Large intestine (tissue), 3 donors: Measurements from ENCODE around the gene CADM1. TPM values are rescaled to one million over a fixed set of nuclear protein-coding genes. Genes with fewer than 3 reads are reported as not detected.

Experiments used
- DNase-seq, 2 donors: peaks; one replicate each; pipeline versions ENCODE4 v3.0.0 to v3.0.0-alpha.2; 2013
- H3K27ac ChIP-seq: one replicate; pipeline ENCODE4 v1.5.1; 2013; ENCODE audit warnings: low read length
- H3K27me3 ChIP-seq: 2 replicates; pipeline ENCODE4 v1.6.1; 2013; ENCODE audit warnings: low read length; ENCODE audit not compliant: control insufficient read depth, insufficient read depth
- H3K36me3 ChIP-seq: 2 replicates; pipeline ENCODE4 v1.6.1; 2013; ENCODE audit warnings: low read length; ENCODE audit not compliant: control insufficient read depth, insufficient read depth
- H3K4me1 ChIP-seq: one replicate; pipeline ENCODE4 v1.6.1; 2013; ENCODE audit warnings: low read length; ENCODE audit not compliant: control insufficient read depth, insufficient read depth
- H3K4me3 ChIP-seq: one replicate; pipeline ENCODE4 v1.5.1; 2013; ENCODE audit warnings: low read length
- H3K9me3 ChIP-seq: one replicate; pipeline ENCODE4 v1.6.1; 2013; ENCODE audit warnings: mild to moderate bottlenecking, low read depth, low read length, moderate library complexity; ENCODE audit not compliant: control insufficient read depth
- WGBS: methylation state at CpG from one replicate; pipeline ENCODE4 v1.1.5; 2013; ENCODE audit warnings: low lambda C conversion rate; ENCODE audit not compliant: insufficient coverage; 5-methylcytosine and 5-hydroxymethylcytosine counted together
- polyA plus RNA-seq: library from polyadenylated mRNA; unstranded; fragments of 120-200 nt; gene quantifications from one replicate; pipeline ENCODE4 v1.2.1, GENCODE V29; 2013

Gene CADM1
- polyA plus RNA-seq, 1 donor = 32.7 TPM

DNA sequence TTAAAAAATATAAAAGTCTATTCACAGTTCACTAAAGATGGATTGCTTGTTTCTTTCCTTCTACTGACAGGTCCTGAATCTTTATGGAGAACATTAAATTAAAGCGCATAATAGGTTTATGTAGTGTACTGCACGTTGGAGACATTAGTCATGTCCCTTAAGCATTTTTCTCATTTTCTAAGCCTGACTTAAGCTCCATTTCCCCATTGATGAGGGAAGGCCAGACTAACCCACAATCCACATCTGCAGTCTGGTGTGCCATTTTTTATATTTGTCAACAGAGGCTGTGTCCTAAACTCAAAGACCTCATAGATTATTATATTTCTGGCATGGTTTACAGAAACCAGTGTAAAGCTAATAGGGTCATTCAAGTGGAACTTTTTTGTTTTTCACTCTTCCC lies 39.9 kb downstream of the CADM1 start:
- H3K4me1 ChIP-seq = no peaks in the 10 kb centered on the region
- no peak overlapping the region for H3K27ac ChIP-seq
- no CpG with 5 or more reads among the region's 2 CpGs for WGBS
- no peaks in the 10 kb centered on the region for H3K9me3 ChIP-seq
- H3K36me3 ChIP-seq = no peaks in the 10 kb centered on the region
- no peak overlapping the region for H3K4me3 ChIP-seq
- no peaks in the 10 kb centered on the region for H3K27me3 ChIP-seq
- DNase-seq = no peak

DNA sequence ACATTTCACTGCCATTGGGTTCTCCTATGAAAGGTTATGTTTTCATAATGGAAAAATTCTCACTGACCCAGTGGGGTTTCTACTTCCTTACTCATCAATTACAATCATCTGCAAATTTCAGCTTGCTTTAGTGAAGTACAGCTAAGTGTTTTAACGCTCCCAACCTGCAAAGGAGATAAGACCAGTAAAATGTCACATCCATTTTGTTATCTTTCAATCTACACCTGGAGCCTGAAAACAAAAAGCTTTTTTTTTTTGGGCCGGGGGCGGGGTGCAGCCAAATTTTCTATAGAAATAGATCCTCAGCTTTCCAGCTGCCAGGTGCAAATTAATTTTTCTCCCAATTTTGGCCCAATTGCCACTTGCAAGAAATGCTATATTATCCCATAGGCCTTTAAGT lies 40.6 kb downstream of the CADM1 start:
- DNase-seq = no peak

DNA sequence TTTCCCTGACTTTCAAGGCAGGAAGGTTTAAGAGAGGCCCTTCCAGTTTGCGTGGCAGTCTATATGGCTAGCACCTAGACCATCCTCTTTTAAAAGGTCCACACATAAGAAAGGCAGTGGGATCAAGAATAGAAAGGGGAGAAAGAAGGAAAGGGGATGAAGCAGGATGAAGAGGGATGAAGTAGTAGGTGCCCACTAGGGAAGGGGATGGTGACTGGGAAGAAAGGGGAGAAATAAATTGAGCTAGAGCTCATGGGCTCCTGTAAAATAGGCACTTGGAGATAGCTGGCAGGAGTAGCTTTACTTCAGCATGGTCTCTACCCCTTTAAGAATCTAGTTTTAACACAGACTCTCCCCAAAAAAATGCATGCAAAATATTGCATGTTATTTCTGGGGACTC lies 41.5 kb downstream of the CADM1 start:
- no peak for DNase-seq
- Histone ChIP-seq H3K36me3 (no peaks in the 10 kb centered on the region), H3K27ac (no peak overlapping the region), H3K4me1 (no peaks in the 10 kb centered on the region), H3K4me3 (no peak overlapping the region), H3K9me3 (no peaks in the 10 kb centered on the region), H3K27me3 (no peaks in the 10 kb centered on the region)
- no CpG with 5 or more reads among the region's 1 CpG for WGBS

More for the DNA sequence above, 40.6 kb downstream of the CADM1 start:
- no peak overlapping the region for H3K4me3 ChIP-seq
- no peak overlapping the region for H3K27ac ChIP-seq
- no peaks in the 10 kb centered on the region for H3K9me3 ChIP-seq
- no peaks in the 10 kb centered on the region for H3K4me1 ChIP-seq
- WGBS = no CpG with 5 or more reads among the region's 3 CpGs
- H3K36me3 ChIP-seq = no peaks in the 10 kb centered on the region
- no peaks in the 10 kb centered on the region for H3K27me3 ChIP-seq

DNA sequence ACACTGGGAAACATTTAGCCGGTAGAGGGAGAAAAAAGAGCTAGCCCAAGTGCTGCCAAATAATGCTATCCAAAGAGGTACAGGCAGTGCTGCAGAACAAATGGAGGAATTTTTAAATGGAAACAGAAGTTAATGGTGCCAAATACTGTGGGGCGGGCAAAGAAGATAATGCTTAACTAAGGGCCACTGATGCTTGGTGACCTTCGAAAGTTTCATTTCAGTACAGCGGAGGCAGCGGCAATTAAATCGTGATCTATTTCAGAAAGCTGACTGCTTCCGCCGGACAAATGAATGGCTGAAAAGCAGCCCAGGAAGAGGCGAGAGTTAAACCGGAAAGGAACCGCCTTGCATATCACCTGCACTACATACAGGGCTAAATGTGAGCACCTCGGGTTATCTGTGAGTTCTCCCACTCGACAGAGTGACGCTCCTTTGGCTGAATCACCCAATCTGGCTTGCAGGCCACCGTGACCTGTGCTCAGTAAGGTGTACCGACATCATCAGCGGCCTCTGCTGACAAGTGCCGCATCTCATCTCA lies 42.1 kb downstream of the CADM1 start:
- H3K9me3 ChIP-seq = no peaks in the 10 kb centered on the region
- H3K4me1 ChIP-seq = no peaks in the 10 kb centered on the region
- H3K27ac ChIP-seq = no peak overlapping the region
- 100% methylated on average over 1 of the region's 18 CpGs for WGBS
- DNase-seq = no peak
- no peak overlapping the region for H3K4me3 ChIP-seq
- no peaks in the 10 kb centered on the region for H3K27me3 ChIP-seq
- H3K36me3 ChIP-seq = no peaks in the 10 kb centered on the region

DNA sequence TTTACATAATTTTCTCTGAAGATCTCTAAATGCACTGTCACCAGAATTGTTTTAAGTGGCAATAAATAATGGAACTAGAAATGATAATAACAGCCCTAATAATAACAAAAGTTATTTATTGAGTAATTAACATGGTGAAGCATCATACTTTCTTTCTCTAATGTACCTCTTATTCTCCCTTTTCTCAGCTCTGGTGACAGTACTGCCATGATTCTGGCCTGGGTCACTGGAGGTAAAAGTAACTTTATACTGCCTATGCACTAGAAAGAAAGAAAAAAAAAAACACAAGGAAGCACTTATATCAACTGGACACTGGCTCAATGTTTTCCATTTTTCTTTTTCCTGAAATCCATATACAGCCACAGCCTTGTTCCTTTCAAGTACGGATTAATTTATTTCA lies 43.7 kb downstream of the CADM1 start:
- WGBS = no CpG with 5 or more reads among the region's 1 CpG
- H3K36me3 ChIP-seq = no peaks in the 10 kb centered on the region

DNA sequence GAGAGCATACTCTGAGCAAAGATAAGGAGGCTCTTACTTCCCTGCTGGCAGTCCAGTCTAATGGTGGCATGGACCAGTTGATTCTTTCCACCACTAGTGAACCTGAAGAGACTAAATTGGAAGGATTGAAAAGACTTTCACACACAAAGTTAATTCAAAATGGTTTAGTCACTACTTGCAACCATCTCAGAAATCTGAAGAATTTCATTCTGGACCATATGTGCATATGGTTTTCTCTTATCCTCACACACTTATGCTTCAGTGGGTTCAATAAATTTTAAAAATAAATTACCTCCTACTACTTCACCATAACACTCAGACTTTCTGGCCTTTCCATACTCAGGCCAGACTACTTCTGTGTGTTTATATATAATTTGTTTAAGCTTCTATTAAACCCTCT lies 44.7 kb downstream of the CADM1 start:
- H3K27ac ChIP-seq = no peak overlapping the region
- DNase-seq = no peak
- no peak overlapping the region for H3K4me3 ChIP-seq
- H3K27me3 ChIP-seq = peaks cover 2% of the 10 kb centered on the region
- H3K9me3 ChIP-seq = no peaks in the 10 kb centered on the region
- H3K36me3 ChIP-seq = no peaks in the 10 kb centered on the region
- no peaks in the 10 kb centered on the region for H3K4me1 ChIP-seq

More for the DNA sequence above, 43.7 kb downstream of the CADM1 start:
- H3K4me3 ChIP-seq = no peak overlapping the region
- no peak for DNase-seq
- peaks cover 1% of the 10 kb centered on the region for H3K27me3 ChIP-seq
- no peaks in the 10 kb centered on the region for H3K9me3 ChIP-seq
- no peaks in the 10 kb centered on the region for H3K4me1 ChIP-seq
- no peak overlapping the region for H3K27ac ChIP-seq

DNA sequence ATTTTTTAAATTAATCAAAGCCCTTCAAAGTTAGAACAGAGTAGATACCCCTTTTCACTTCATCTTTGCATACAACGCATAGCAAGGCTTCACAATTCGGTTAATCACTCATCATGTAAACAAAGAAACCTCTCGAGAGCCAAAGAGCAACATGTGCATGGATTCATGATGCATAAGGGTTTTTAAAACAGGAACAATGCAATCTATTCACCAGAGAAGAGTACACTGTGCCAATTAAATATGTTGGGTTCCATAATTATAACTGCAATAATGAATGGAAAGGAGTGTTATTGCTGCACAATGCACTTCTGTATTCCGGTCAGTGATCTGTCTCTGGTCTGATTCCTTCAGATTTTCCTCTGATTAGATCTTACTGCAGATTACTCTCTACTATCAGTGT lies 45.3 kb downstream of the CADM1 start:
- Histone ChIP-seq H3K9me3 (no peaks in the 10 kb centered on the region), H3K4me1 (no peaks in the 10 kb centered on the region), H3K27ac (no peak overlapping the region), H3K27me3 (peaks cover 2% of the 10 kb centered on the region), H3K4me3 (no peak overlapping the region), H3K36me3 (no peaks in the 10 kb centered on the region)
- no CpG with 5 or more reads among the region's 4 CpGs for WGBS
- DNase-seq = no peak

DNA sequence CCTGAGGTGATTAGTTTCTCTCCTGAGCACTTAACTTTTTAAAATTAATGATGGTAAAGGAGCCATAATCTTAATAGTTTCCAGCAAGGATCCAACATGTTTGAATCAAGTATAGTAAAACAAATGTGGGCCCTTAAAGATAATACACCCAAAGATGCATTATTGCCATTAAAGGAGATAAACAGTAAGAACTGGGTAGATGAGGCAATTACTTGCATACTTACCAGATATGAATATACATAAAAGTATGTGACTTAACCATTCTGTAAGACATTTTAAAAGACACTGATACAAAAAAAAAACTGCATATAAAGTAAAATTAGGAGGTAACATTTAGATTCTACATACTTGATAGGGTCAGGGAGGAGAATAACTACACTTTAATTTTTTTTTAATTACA lies 48.2 kb downstream of the CADM1 start:
- Histone ChIP-seq H3K27me3 (peaks cover 2% of the 10 kb centered on the region), H3K9me3 (no peaks in the 10 kb centered on the region), H3K27ac (no peak overlapping the region), H3K36me3 (no peaks in the 10 kb centered on the region), H3K4me3 (no peak overlapping the region), H3K4me1 (peaks cover 6% of the 10 kb centered on the region)
- DNase-seq = no peak

DNA sequence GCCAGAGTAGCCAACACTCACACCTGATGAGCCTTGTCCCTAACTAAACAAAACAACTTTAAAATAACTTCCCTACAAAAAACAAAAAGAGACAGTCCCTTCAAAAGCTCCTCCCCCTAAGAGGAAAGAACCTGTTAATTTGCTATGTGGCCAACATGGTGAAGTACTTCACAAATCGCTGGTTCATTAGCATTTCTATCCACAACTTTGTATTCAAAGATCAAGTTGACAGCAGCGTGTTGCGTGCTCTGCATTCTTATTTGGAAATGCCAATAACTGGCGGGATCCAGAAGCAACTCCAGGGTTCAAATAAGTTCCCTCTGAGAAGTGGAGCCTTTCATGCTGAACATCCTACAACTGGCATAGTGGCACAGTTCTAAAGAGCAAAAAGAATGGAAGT lies 48.6 kb downstream of the CADM1 start:
- H3K27ac ChIP-seq = no peak overlapping the region
- 95% methylated on average over 4 of the region's 4 CpGs for WGBS
- no peak overlapping the region for H3K4me3 ChIP-seq
- DNase-seq = no peak
- no peaks in the 10 kb centered on the region for H3K9me3 ChIP-seq
- H3K27me3 ChIP-seq = peaks cover 2% of the 10 kb centered on the region
- H3K36me3 ChIP-seq = no peaks in the 10 kb centered on the region
- H3K4me1 ChIP-seq = peaks cover 6% of the 10 kb centered on the region

DNA sequence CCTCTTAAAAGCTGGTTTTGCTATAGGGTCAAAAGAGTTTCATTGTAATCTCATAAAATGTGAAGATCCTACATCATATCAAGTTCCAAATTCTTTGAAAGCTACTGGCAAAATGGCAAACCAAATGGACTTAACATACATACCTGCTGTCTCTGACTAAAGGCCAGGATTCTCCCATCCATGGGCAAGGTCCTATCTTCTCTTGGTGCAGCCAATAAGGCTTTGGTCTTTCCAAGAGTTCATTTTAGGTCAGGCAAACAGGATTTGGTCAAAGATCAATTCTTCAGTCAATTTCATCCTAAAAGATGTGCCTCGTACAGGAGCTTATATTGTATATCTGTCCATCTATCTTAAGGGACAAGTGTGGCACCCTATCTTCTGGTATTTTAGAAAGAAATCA lies 49.7 kb downstream of the CADM1 start:
- Histone ChIP-seq H3K27me3 (peaks cover 2% of the 10 kb centered on the region), H3K27ac (no peak overlapping the region), H3K4me1 (peaks cover 6% of the 10 kb centered on the region), H3K4me3 (no peak overlapping the region), H3K9me3 (no peaks in the 10 kb centered on the region), H3K36me3 (no peaks in the 10 kb centered on the region)
- WGBS = no CpG with 5 or more reads among the region's 1 CpG
- no peak for DNase-seq

DNA sequence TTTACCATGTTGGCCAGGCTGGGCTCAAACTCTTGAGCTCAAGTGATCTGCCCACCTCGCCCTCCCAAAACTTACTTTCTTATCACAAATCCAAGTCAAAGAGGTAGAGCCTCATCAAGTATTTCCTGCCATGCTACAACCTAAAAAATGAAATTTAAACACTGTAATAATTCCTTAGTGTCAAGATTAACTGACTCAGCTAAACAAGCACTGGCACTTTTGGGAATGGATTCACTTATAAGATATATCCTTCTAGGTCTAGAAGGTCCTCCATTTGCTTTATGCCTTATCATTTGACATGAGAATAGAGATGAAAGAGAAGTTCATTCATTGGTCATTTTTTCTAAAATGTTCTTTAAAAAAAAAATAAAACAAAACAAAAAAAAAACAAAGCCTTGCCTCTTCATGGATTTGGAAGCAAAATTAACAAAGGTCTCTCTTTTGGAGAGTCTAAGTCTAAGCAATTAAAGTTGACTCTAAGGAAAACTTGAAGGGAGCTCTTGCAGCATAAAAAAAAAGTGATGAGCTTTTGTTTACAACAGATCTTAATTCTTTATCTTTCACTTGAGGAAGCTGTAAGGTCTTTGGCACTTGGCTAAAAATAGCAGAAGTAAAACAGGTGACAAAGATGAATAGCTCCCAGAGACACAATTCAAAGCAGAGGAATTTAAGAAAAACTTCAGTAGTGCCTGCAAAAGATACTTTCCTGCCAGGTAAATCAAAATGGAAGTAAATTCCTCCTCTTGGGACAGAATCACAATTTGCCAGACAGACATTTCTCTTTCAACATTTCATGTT lies 50.3 kb downstream of the CADM1 start:
- no peak for DNase-seq
- no peaks in the 10 kb centered on the region for H3K9me3 ChIP-seq
- peaks cover 2% of the 10 kb centered on the region for H3K27me3 ChIP-seq
- H3K4me1 ChIP-seq = peaks cover 6% of the 10 kb centered on the region
- no peak overlapping the region for H3K4me3 ChIP-seq
- H3K36me3 ChIP-seq = no peaks in the 10 kb centered on the region
- H3K27ac ChIP-seq = no peak overlapping the region
- WGBS = no CpG with 5 or more reads among the region's 1 CpG
